GM12878 (cell line): Measurements from ENCODE around the gene ANKRD66. TPM values are rescaled to one million over a fixed set of nuclear protein-coding genes. Genes with fewer than 3 reads are reported as not detected.

ENCODE experiments used
- CHD1 ChIP-seq: IDR thresholded peaks from 2 replicates; pipeline ENCODE4 v1.6.1; 2012; ENCODE audit warnings: low read depth, low read length, improper control_type of control experiment
- EED ChIP-seq: sonication (generic); IDR thresholded peaks from 2 replicates; pipeline ENCODE4 v1.6.1; 2016; ENCODE audit warnings: antibody characterized with exemption, low read depth
- MTA3 ChIP-seq: IDR thresholded peaks from 2 replicates; pipeline ENCODE4 v1.6.1; 2012; ENCODE audit warnings: low read length, inconsistent platforms, borderline replicate concordance
- NR2F1 ChIP-seq: fragments of 450-650 bp; conservative IDR thresholded peaks from 2 replicates; pipeline ENCODE4 v1.6.1; 2017; ENCODE audit warnings: mild to moderate bottlenecking
- ZNF24 ChIP-seq: fragments of 450-650 bp; IDR thresholded peaks from 2 replicates; pipeline ENCODE4 v1.6.1; 2017; ENCODE audit warnings: antibody characterized with exemption, mild to moderate bottlenecking
- ZNF384 ChIP-seq: IDR thresholded peaks from 2 replicates; pipeline ENCODE4 v1.6.1; 2012; ENCODE audit warnings: low read depth, mild to moderate bottlenecking, low read length, improper control_type of control experiment, borderline replicate concordance
- polyA plus RNA-seq, 11 experiments: library from polyadenylated mRNA; depleted of rRNA in 4 of 11; unstranded in 6 of 11; stranded (reverse) in 5 of 11; fragments of >200 nt; fragmentation: Nextera tagmentation in 4 of 11; fragmentation: Illumina TruSeq in 1 of 11; extraction: Ambion mirVana in 4 of 11; extraction: Trizol in 1 of 11; gene quantifications; 1 replicate in 1 of 11; 2 replicates in 10 of 11; pipeline versions ENCODE4 v1.2.1 to v1.2.3, GENCODE V29; 2011 to 2016; ENCODE audit warnings: inconsistent platforms in 2 of 11, missing spikeins in 2 of 11, low read depth in 1 of 11
- total RNA-seq, 4 experiments: library from RNA; depleted of rRNA in 3 of 4; stranded (reverse); fragments of >200 nt in 3 of 4; fragmentation: Illumina TruSeq in 1 of 4; extraction: Trizol in 1 of 4; gene quantifications; 2 replicates each; pipeline versions ENCODE4 v1.2.1 to v1.2.3, GENCODE V29; 2013 to 2021
- TF ChIP-seq, protein P1 (sequence below): fragments of 450-650 bp; IDR thresholded peaks from 2 replicates; pipeline ENCODE4 v1.6.1; 2017; ENCODE audit warnings: mild to moderate bottlenecking, low read depth, inconsistent platforms; ENCODE audit not compliant: poor library complexity, severe bottlenecking
- TF ChIP-seq, protein P2 (sequence below): fragments of 450-650 bp; IDR thresholded peaks from 2 replicates; pipeline ENCODE4 v1.6.1; 2017; ENCODE audit warnings: mild to moderate bottlenecking
- TF ChIP-seq, protein P3 (sequence below): IDR thresholded peaks from 2 replicates; pipeline ENCODE4 v1.6.1; 2011; ENCODE audit warnings: low read depth, low read length, improper control_type of control experiment, borderline replicate concordance

Gene ANKRD66
- total and polyA plus RNA-seq, 10 of the 15 experiments (the other 5 are each of a cell fraction or from before 2014, with no cell fraction given), result not detected

DNA sequence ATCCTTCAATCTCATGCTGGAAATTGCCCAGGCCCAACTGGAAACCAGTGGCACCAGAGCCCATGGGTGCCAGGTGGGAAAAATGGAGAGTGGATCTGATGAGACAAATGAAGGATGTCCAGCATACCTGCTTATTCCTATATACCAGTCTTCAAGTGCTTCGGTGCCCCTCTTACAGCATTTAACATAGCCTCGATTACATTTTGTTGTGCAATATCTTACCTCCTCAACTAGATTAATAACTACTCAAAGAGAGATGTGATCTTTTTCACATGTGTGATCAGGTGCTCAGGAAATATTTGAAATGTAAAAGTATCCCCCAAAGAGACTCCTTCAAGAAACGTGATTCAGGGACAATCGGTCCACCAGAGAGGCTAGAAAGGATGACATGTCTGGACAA, 4.8 kb upstream of the ANKRD66 start (continued):
- TF ChIP-seq, protein P1, sequence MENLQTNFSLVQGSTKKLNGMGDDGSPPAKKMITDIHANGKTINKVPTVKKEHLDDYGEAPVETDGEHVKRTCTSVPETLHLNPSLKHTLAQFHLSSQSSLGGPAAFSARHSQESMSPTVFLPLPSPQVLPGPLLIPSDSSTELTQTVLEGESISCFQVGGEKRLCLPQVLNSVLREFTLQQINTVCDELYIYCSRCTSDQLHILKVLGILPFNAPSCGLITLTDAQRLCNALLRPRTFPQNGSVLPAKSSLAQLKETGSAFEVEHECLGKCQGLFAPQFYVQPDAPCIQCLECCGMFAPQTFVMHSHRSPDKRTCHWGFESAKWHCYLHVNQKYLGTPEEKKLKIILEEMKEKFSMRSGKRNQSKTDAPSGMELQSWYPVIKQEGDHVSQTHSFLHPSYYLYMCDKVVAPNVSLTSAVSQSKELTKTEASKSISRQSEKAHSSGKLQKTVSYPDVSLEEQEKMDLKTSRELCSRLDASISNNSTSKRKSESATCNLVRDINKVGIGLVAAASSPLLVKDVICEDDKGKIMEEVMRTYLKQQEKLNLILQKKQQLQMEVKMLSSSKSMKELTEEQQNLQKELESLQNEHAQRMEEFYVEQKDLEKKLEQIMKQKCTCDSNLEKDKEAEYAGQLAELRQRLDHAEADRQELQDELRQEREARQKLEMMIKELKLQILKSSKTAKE, result no peak
- TF ChIP-seq EED, result no peak
- no peak for TF ChIP-seq MTA3
- TF ChIP-seq, protein P2, sequence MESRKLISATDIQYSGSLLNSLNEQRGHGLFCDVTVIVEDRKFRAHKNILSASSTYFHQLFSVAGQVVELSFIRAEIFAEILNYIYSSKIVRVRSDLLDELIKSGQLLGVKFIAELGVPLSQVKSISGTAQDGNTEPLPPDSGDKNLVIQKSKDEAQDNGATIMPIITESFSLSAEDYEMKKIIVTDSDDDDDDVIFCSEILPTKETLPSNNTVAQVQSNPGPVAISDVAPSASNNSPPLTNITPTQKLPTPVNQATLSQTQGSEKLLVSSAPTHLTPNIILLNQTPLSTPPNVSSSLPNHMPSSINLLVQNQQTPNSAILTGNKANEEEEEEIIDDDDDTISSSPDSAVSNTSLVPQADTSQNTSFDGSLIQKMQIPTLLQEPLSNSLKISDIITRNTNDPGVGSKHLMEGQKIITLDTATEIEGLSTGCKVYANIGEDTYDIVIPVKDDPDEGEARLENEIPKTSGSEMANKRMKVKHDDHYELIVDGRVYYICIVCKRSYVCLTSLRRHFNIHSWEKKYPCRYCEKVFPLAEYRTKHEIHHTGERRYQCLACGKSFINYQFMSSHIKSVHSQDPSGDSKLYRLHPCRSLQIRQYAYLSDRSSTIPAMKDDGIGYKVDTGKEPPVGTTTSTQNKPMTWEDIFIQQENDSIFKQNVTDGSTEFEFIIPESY, result no peak
- no peak for TF ChIP-seq ZNF24
- no peak for TF ChIP-seq NR2F1
- TF ChIP-seq, protein P3, sequence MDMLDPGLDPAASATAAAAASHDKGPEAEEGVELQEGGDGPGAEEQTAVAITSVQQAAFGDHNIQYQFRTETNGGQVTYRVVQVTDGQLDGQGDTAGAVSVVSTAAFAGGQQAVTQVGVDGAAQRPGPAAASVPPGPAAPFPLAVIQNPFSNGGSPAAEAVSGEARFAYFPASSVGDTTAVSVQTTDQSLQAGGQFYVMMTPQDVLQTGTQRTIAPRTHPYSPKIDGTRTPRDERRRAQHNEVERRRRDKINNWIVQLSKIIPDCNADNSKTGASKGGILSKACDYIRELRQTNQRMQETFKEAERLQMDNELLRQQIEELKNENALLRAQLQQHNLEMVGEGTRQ, result no peak
- TF ChIP-seq ZNF384, result no peak
- no peak for TF ChIP-seq CHD1
